GM21737 (cell line): Measurements from ENCODE around the gene C2orf42.
"Not testable (repeated sequence)": the region's sequence is repeated elsewhere in the genome, so short reads cannot be mapped to it uniquely, and the experiment has no call there.

Experiments used
- ATAC-seq: cut with Tn5 transposase; IDR thresholded peaks from one replicate; pipeline ENCODE4 v1.9.1; 2021; ENCODE audit warnings: mild to moderate bottlenecking, moderate library complexity; ENCODE audit not compliant: unreplicated experiment

The C2orf42 gene

DNA sequence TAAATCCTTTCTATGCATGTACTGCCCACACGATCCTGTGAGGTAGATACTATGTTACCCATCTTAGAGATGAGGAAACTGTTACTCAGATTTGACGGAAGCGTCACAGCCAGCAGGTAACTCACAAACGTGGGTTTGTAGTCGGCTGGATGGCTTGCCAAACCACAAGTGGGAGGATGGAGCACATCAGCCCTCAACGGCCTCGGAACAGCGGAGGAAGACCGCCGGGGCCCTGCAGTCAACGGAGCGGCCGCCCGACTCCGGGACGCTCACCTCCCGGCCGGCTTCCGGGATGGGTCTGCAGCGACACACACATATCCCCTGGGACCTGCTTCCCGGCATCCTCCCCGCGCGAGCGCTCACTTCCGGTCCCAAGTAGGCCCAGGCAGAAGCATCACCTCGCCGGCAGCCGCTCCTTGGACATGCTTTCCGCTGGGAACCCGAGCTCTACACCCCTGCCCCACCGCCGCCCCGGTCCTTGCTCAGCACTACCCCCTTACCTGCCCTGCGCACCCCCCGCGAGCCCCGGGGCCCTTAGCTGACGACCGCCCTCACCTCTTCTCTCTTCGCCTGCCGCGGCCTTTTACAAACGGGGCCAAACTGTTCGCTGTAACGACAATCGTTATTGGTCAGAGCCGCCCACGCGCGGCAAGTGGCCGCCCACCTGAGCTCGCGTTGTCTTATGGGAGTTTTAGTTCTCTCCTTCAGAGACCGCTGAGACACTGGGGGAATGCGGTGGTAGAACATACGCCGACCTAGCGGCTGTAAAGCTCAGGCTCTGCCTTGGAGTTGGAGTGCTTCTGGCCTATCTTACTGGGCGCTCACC lies at the start of gene C2orf42:
Gene C2orf42, minus strand, starts transcription at position 602 of the 826 bp plus-strand sequence. CDS start 9,034 bp downstream, outside the sequence.
- peak; percentile 84 for ATAC-seq

DNA sequence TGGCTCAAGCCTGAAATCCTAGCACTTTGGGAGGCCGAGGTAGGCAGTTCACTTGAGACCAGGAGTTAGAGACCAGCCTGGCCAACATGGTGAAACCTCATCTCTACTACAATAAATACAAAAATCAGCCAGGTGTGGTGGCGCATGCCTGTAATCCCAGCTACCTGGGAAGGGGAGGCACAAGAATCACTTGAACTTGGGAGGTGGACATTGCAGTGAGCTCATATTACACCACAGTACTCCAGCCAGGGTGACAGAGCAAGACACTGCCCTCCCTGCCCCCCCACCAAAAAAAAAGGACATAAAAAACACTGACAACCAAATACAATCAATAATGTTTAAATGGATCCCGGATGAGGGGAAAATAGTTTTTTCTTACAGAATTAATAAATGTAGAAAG lies 49.8 kb upstream of the C2orf42 start:
- ATAC-seq, result no peak

DNA sequence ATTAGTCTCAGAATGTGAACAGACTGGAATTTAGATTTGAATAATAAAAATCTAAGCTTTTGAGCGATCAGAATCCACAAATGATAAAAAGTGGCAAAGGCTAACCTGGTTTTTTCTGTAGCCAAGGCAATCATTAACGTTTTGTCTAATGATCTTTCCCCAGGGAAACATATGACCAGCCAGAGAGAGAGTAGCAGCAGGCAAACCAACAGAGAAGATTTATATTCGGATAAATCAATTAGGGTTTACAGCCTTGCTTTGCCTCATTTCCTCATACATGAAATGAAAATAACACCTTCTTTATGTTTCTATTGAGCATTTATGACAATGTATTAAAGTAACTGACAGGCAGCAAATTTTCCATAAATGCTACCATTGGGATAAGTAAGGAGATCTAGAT lies 43.1 kb upstream of the C2orf42 start:
- ATAC-seq, result no peak

DNA sequence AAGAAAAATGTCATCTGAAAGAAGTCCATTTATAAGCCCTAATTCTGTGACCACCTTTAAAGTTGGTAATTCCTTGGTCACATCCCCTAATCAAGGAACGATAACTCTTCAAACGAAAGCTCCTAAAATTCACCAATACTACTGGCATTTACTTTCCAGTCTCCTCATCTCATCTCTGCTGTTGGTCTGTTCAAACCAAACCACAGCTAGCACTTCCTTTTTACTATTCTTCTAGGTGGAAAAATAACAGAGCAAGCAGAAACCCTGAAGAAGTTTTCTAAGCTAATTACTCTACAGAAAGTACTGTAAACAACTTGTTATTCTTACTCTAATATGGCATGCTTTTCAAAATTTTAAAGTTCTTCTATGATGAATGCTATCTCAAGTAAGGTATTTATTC lies 36.0 kb upstream of the C2orf42 start:
- no peak for ATAC-seq

DNA sequence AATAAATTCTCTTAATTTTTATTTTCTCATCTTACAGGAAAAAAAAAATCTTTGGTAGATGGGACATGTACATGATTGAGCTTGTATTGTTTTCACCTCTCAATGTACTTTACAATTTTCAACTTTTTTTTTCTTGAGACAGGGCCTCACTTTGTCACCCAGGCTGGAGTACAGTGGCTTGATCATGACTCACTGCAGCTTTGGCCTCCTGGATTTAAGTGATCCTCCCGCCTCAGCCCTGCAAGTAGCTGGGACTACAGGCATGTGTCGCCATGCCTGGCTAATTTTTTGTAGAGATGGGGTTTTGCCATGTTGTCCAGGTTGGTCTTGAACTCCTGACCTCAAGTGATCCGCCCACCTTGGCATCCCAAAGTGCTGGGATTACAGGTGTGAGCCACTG lies 32.5 kb upstream of the C2orf42 start:
- ATAC-seq, result not testable (repeated sequence)

DNA sequence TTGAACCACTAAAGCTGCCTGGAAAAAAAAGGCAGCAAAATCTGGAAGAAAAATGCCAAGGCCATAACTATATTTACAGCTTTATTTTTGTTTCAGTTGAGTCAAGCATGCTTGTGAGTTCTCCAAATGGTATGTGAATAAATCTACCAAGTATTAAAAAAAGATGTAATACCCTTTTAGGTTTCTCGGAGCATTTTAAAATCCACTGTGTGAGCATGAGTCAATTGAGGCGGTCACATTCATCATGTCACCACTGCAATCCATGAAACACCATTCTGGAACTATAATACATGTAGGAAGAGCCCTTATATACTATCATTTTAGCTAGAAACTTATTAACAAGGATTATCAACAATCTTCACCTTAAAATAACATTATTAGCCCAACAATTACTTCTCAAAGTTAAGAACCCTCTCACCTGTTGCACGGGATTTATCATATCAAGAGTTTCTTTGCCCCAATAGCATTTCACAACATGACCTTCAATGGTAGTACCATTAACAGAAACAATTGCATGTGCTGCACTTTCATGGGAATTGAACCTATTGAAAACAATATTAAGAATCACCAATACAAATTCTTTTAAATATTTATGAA lies 24.2 kb upstream of the C2orf42 start:
- no peak for ATAC-seq

DNA sequence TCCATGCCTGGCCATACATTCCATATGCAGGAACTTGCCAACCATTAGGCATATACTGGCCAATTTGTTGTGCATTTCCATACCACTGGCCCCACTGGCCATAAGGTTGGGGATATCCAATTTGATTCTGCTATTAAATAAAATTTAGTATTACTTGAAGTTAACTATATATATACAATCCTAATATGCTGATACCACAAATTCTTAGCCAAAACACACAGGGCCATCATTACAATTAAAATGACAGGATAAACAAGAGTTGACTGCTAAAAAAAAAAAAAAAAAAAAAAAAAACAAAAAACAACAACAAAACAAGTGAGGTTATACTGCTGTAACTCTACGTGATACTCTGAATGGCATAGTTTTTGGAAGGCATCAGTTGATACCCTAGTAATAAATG lies 23.5 kb upstream of the C2orf42 start:
- ATAC-seq, result no peak

DNA sequence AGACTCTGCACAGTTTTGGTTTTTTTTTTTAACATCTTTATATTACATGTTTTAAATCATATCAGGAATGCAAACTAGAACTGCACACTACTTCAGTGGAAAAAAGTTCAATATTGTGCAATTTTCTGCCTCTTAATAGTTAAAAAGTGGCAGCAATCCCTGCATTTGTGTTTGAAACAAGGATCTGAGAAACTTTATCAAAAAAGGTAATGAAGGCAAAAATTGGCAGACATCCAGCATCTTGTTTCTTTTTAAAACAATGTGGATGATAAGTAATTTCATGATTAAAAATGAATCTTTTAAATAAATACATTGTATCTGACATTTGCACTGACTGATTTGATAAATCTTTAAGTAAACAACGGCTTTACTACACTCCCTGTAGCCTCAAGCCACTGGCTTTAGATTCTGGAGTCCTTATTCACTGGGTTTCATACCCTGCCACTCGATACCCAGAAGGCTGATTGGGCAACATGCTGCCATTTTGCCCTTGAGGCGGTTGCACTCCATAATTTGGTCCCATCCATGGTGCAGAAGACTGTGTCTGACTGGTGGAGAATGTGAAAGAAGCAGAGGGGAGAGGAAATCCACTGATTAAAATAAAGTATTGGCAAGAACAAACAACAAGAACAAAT lies 21.6 kb upstream of the C2orf42 start:
- no peak for ATAC-seq

DNA sequence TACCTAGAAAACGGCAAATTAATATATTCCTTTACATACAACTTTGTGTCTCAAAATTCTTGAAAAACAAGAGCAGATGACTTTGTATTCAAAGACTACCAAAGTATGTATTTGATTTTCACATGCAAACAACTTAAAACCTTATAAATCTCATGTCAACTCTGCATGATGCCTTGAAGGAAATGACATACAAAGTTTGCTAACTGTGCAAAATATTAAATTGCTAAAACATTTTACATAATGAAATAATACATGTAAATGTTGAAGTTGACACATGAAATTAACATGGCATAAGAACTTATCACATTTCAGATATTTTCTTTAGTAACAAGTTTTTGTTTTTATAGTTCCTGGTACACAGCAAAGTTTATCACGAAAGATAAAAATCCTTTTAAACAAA lies 20.8 kb upstream of the C2orf42 start:
- ATAC-seq, result no peak

DNA sequence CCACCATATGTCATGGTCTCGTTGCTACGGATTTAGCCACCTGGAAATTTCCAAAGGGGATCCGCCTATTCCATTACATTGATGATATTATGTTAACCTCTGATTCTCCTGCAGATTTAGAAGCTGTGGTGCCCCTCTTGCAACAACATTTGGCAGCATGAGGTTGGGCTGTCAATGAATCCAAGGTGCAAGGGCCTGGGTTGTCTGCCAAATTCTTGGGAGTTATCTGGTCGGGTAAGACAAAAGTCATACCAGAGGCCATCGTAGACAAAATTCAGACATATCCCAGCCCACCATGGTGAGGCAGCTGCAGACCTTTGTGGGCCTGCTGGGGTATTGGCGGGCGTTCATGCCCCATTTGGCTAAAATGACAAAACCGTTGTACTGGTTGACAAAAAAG lies 13.6 kb upstream of the C2orf42 start:
- no peak for ATAC-seq

DNA sequence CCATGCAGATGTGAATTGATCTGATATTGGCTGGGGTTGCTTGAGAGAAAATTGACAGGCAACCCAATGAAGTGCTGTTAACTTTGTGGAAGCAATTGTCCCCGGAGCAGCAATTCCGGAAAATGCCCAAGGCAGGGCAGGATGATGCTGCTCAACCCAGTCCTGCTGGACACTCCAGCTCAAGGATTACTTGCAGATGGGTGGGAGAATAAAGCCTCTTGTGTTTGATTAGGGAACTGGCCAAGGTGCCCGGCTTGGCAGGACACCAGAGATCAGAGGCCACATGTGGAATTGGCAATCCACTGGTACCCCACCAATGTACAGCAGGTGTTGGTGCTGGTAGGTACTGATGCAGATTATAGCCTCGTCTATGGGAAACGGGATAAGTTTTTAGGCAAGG lies 12.3 kb upstream of the C2orf42 start:
- ATAC-seq, result no peak

DNA sequence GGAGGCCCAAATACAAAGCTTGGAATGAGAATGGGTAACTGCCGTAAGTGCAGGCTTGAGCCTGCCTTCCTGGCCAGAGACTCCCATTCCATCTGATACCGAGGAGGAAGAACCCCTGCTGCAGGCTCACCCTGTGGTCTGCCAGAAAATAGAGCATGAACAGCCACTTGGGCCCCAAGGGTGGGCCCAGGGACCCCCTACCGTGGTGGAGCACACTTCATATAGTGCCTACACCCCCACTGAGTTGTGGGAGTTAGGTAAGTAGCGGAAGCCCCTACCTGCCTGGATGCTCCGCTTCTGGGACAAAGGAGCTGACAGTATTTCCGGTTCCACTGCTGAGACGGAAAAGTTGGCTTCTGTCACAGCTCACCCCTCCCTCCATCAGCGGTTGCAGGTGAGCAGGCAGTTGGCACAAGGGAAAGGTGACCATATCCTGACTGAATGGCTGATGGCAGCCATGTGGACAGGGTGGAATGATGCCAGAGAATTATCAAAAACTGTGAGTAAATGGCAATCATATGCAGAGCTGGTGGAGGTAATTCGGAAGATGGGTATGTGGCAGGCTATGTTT lies 11.5 kb upstream of the C2orf42 start:
- ATAC-seq, result no peak

DNA sequence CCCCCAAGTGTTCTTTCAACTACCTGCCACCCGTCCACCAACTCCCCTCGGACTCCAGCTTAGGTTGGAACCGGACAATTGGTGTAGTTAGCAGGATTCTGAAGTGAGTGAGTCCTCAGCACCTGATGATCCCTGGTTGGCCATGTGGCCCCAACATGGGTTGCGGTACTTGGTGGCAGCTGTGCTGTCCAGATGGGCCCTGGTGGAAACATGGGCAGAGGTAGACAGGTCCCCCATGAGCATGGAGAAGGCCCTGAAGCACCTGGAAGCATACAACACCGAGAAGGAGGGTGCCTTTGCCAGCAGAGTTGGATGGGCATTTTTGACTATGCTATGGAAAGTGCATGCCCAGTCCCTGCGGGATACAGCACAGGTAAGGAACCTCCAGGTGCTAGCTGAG lies 11.0 kb upstream of the C2orf42 start:
- ATAC-seq, result no peak

DNA sequence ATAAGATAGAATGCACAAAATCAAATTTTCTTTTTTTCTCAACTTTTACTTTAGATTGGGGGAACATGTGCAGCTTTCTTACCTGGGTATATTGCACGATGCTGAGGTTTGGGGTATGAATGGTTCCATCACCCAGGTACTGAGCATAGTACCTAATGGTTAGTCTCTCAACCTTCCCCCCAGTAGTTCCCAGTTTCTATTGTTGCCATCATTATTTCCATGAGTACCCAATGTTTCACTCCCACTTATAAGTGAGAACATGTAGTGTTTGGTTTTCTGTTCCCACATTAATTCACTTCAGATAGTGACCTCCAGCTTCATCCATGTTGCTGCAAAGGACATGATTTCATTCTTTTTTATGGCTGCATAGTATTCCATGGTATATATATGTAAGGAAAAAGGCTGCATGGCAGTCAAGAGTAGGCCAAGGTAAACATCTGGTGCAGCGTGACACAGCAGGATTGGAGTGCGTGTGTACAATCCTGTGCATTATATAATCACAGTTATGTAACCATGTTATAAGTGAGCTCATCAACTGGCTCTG lies 10.5 kb upstream of the C2orf42 start:
- no peak for ATAC-seq

DNA sequence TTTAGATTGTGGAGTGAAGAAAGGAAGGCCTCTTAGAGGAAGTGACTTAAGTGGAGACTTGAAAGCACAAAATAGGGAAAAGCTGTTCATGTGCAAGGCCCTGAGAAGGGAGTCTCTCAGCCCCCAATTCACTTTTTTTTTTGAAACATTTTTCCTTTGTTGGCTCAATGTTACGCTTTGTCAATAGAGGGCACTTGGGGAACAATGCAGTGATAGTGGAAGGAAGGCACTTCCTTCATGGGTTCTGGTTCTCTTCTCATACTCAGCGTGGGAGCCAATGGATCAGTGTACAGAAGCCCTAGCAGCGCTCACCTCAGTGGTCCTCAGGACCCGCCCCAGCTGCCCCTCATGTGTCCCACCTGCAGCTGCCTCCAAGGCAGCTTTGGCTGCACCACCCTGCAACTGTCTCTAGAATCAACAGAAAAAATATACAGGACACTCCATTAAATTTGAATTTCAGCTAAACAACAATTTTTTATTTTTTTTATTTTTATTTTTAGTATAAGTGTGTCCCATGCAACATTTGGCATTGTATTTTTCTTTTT lies 8.6 kb upstream of the C2orf42 start:
- no peak for ATAC-seq

DNA sequence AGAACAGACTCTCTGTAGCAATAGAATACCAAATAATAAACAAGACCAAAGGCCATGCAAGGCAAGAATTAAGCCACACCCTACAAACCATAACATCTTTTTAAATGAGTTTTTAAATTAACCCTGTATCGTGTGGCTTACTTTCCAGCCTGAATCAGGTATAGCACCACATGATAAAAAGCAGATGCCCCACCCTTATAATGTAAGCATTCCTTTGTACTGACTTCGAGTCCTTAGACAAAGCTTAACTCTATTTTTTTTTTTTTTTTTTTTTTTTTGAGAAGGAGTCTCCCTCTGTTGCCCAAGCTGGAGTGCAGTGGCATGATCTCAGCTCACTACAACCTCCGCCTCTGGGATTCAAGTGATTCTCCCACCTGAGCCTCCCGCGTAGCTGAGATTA lies 1.7 kb upstream of the C2orf42 start:
- no peak for ATAC-seq

DNA sequence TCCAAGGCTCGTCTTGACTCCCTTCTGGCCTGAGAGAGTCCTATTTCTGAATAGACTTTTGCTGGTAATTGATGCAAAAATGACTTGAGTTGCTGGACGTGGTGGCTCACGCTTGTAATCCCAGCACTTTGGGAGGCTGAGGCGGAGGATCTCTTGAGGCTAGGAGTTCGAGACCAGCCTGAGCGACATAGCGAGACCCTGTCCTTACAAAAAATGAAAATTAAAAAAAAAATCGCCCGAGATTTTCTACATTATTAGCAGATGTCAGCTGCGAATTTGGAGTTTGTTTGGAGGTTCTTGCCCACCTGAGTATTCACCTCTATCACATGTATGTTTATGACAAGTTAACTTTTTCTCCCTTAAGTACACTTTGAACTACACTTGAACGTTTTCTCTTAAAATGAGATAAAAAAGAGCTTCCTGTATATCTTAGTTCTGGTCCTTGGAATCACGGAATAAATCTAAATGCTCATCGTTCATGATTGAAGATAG lies 471 bp upstream of the C2orf42 start:
- ATAC-seq, result no peak

DNA sequence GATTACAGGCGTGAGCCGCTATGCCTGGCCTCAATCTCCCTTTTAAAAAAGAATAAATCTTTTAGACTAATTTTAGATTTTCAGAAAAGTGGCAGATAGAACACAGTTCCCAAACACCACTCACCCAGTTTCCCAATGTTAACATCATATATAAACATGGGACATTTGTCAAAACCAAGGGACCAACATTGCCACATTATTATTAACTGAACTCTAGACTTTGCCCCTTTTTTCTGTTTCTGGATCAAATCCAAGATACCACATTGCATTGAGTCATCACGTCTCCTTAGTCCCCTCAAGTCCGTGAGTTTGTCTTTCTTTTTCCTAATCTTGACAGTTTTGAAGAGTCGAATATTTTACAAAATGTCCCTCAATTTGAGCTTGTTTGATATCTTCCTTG lies 2.4 kb downstream of the C2orf42 start:
- ATAC-seq, result no peak

DNA sequence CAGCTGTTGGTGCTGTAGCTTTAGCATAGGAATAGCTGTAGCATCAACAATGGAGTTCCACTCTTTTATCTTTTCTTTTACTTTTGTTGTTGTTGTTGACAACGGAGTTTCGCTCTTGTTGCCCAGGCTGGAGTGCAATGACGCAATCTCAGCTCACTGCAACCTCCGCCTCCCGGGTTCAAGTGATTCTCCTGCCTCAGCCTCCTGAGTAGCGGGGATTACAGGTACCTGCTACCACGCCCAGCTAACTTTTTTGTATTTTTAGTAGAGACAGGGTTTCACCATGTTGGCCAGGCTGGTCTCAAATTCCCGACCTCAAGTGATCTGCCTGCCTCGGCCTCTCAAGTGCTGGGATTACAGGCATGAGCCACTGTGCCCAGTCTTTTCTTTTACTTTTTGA lies 3.6 kb downstream of the C2orf42 start:
- not testable (repeated sequence) for ATAC-seq

DNA sequence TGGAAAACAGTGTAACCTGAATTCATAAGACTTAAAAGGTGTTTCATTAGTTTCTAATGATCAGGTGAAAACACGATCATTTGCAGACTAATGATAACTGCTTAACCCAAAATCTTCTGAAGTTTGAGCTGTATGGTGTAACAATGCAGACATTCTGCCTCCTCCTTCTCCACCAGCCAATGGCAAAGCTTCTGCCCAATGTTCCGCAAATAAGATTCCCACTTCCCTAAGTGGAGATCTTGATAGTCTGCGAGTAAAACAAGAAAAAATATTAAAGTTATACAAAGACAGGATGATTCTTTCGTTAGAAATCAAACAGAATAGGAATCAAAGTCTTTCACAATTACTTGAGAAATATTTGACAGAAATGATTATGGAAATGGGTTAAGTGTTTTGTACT lies 8.1 kb downstream of the C2orf42 start:
- ATAC-seq, result no peak

DNA sequence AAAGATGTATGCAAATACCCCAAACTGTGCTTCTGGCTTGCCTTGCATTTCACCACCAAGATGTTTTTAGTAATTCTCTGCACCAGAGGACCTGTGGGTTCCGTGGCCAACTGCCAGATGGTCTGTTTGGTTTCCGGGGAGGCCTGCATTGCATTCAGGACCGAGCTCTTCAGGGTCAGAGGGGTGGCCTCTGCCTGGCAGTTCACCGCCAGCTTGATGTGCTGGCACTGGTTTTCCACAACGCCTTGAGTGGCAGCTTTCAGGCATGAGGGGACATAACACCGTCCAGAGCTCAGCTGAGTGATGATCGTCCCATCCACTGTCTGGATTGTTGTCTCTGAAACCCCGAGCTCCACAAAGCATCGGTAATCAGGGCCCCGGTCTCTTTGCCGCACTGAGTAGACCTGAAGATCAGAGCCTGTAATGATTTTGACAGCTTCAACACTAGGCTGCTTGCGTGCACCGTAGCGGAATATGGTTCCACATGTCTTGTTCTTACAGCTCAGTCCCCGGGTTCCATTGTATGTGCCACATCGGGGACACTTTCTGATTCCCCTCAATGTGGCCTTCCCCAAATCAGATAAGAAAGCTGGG lies 9.4 kb downstream of the C2orf42 start:
- peak; percentile 63 for ATAC-seq
